ENCODE measurements around the gene SEC31A.

Gene SEC31A

DNA sequence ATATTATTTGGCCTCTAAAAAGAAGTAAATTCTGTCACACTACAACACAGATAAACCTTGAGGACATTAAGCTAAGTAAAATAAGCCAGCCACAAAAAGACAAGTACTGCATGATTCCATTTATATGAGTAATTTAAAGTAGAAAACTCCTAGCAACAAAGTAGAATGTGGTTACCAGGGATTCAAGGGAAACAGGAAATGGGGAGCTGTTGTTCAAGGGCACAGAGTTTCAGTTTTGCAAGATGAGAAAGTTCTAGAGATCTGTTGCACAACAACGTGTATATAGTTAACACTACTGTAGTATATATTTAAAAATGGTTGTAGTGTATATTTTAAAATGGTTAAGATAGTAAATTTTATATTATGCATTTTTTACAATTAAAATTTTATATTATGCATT is 25.4 kb downstream of the SEC31A start:
- Histone ChIP-seq H3K27ac (ENCODE audit: extremely low read depth, low read depth, low read length) (no peak overlapping the region), H3K9me3 (ENCODE audit: control insufficient read depth, insufficient read depth, low read depth, low read length) (no peaks in the 10 kb centered on the region), H3K4me3 (ENCODE audit: low read depth, low read length) (no peak overlapping the region), H3K4me1 (ENCODE audit: control insufficient read depth, insufficient read depth, low read length) (no peaks in the 10 kb centered on the region), H3K36me3 (ENCODE audit: control insufficient read depth in 2 of 2, insufficient read depth in 1 of 2, low read length in 2 of 2) (peaks cover 43 to 78% of the 10 kb centered on the region in 2 experiments)
- TF ChIP-seq OSR2 (tag by site-specific recombination; IDR thresholded peaks at IDR 0.05), result no peak
- TF ChIP-seq YY1 (tag by site-specific recombination; IDR thresholded peaks at IDR 0.05), result no peak
- no peak for TF ChIP-seq ZNF394 (tag by site-specific recombination; IDR thresholded peaks at IDR 0.05; ENCODE audit: borderline replicate concordance)
- TF ChIP-seq, protein P1, sequence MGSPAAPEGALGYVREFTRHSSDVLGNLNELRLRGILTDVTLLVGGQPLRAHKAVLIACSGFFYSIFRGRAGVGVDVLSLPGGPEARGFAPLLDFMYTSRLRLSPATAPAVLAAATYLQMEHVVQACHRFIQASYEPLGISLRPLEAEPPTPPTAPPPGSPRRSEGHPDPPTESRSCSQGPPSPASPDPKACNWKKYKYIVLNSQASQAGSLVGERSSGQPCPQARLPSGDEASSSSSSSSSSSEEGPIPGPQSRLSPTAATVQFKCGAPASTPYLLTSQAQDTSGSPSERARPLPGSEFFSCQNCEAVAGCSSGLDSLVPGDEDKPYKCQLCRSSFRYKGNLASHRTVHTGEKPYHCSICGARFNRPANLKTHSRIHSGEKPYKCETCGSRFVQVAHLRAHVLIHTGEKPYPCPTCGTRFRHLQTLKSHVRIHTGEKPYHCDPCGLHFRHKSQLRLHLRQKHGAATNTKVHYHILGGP (tag by site-specific recombination; IDR thresholded peaks at IDR 0.05), result no peak
- ChIA-PET CTCF (interaction anchor here (0.6 to 0.7 kb wide), 2 partner anchors 64 to 87 kb away, joined by 4 to 5 read pairs; no protein-coding TSS in a partner anchor), POLR2A (interaction anchor here (0.6 kb wide), 1 partner anchor 146 kb away, joined by 3 read pairs; no protein-coding TSS in a partner anchor)

DNA sequence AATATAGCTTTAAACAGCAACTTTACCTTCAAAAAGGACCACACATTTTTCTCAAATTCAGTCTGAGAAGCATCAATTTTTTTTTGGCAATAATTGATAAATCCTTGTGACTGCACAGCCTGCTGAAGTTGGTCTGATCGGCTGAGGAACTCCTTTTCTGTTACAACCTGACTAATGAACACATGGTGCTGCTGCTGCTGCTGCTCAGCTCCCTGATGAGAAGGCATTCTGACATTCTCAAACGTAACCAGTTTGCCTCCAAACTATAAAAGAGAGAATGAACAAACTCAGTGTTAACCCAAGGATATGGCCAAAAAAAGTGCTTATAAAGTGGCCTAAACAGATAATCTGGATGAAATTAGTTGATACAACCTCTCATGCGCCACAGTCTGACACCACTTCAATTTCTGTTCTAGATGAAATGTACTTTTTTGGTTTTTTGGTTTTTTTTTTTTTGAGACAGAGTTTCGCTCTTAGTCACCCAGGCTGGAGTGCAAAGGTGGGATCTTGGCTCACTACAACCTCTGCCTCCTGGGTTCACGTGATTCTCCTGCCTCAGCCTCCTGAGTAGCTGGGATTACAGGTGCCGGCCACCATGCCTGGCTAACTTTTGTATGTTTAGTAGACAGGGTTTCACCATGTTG is 26.5 kb downstream of the SEC31A start:
- CTCF ChIA-PET, result no interaction called here
- Histone ChIP-seq H3K4me3 (ENCODE audit: low read depth, low read length) (no peak overlapping the region), H3K27ac (ENCODE audit: extremely low read depth, low read depth, low read length) (no peak overlapping the region), H3K4me1 (ENCODE audit: control insufficient read depth, insufficient read depth, low read length) (no peaks in the 10 kb centered on the region), H3K9me3 (ENCODE audit: control insufficient read depth, insufficient read depth, low read depth, low read length) (no peaks in the 10 kb centered on the region), H3K36me3 (ENCODE audit: control insufficient read depth in 2 of 2, insufficient read depth in 1 of 2, low read length in 2 of 2) (peaks cover 40 to 75% of the 10 kb centered on the region in 2 experiments)
- TF ChIP-seq ZNF658 (tag by site-specific recombination; IDR thresholded peaks at IDR 0.05) (no peak), ZNF776 (tag by site-specific recombination; IDR thresholded peaks at IDR 0.05; ENCODE audit: borderline replicate concordance) (no peak), MZF1 (tag by site-specific recombination; IDR thresholded peaks at IDR 0.05; ENCODE audit: borderline replicate concordance) (no peak), ZFP41 (tag by site-specific recombination; IDR thresholded peaks at IDR 0.05; ENCODE audit: borderline replicate concordance) (no peak), SCRT2 (tag by site-specific recombination; IDR thresholded peaks at IDR 0.05) (no peak), ZNF174 (tag by site-specific recombination; IDR thresholded peaks at IDR 0.05) (no peak), ZNF274 (IDR thresholded peaks at IDR 0.05; ENCODE audit: low read length) (no peak), ZNF274 (tag by site-specific recombination; IDR thresholded peaks at IDR 0.05; ENCODE audit: borderline replicate concordance) (no peak), ZNF19 (tag by site-specific recombination; IDR thresholded peaks at IDR 0.05; ENCODE audit: low read depth) (no peak), ZNF155 (tag by site-specific recombination; IDR thresholded peaks at IDR 0.05) (no peak), ZNF302 (tag by site-specific recombination; IDR thresholded peaks at IDR 0.05; ENCODE audit: low read depth) (no peak), ZNF830 (tag by site-specific recombination; IDR thresholded peaks at IDR 0.05; ENCODE audit: low read depth) (no peak)
- TF ChIP-seq, protein P2, sequence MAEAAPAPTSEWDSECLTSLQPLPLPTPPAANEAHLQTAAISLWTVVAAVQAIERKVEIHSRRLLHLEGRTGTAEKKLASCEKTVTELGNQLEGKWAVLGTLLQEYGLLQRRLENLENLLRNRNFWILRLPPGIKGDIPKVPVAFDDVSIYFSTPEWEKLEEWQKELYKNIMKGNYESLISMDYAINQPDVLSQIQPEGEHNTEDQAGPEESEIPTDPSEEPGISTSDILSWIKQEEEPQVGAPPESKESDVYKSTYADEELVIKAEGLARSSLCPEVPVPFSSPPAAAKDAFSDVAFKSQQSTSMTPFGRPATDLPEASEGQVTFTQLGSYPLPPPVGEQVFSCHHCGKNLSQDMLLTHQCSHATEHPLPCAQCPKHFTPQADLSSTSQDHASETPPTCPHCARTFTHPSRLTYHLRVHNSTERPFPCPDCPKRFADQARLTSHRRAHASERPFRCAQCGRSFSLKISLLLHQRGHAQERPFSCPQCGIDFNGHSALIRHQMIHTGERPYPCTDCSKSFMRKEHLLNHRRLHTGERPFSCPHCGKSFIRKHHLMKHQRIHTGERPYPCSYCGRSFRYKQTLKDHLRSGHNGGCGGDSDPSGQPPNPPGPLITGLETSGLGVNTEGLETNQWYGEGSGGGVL (tag by site-specific recombination; IDR thresholded peaks at IDR 0.05), result no peak
- TF ChIP-seq, protein P3, sequence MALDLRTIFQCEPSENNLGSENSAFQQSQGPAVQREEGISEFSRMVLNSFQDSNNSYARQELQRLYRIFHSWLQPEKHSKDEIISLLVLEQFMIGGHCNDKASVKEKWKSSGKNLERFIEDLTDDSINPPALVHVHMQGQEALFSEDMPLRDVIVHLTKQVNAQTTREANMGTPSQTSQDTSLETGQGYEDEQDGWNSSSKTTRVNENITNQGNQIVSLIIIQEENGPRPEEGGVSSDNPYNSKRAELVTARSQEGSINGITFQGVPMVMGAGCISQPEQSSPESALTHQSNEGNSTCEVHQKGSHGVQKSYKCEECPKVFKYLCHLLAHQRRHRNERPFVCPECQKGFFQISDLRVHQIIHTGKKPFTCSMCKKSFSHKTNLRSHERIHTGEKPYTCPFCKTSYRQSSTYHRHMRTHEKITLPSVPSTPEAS (tag by site-specific recombination; IDR thresholded peaks at IDR 0.05), result no peak
- TF ChIP-seq, protein P4, sequence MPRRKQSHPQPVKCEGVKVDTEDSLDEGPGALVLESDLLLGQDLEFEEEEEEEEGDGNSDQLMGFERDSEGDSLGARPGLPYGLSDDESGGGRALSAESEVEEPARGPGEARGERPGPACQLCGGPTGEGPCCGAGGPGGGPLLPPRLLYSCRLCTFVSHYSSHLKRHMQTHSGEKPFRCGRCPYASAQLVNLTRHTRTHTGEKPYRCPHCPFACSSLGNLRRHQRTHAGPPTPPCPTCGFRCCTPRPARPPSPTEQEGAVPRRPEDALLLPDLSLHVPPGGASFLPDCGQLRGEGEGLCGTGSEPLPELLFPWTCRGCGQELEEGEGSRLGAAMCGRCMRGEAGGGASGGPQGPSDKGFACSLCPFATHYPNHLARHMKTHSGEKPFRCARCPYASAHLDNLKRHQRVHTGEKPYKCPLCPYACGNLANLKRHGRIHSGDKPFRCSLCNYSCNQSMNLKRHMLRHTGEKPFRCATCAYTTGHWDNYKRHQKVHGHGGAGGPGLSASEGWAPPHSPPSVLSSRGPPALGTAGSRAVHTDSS (tag by site-specific recombination; IDR thresholded peaks at IDR 0.05), result no peak
- POLR2A ChIA-PET, result no interaction called here
